Mesendoderm (in vitro differentiated cells): ENCODE results near the gene NEO1.
"Not testable (repeated sequence)": the region's sequence is repeated elsewhere in the genome, so short reads cannot be mapped to it uniquely, and the experiment has no call there.

Source experiments
- DNase-seq: peaks from one replicate; pipeline ENCODE4 v3.0.0; 2013
- H2AK5ac ChIP-seq: 2 replicates; pipeline ENCODE4 v1.6.1; 2013; ENCODE audit warnings: low read length, inconsistent platforms
- H2BK120ac ChIP-seq: 2 replicates; pipeline ENCODE4 v1.6.1; 2013; ENCODE audit warnings: low read depth, mild to moderate bottlenecking, low read length, moderate library complexity, mixed read lengths
- H2BK15ac ChIP-seq: replicated peaks from 2 replicates; pipeline ENCODE4 v1.6.1; 2013; ENCODE audit warnings: low read depth, mild to moderate bottlenecking, moderate library complexity
- H2BK5ac ChIP-seq: 2 replicates; pipeline ENCODE4 v1.6.1; 2013; ENCODE audit warnings: low read length, inconsistent platforms
- H3K18ac ChIP-seq: 2 replicates; pipeline ENCODE4 v1.6.1; 2013; ENCODE audit warnings: mild to moderate bottlenecking, low read length, mixed read lengths
- H3K23ac ChIP-seq: one replicate; pipeline ENCODE4 v1.6.1; 2013; ENCODE audit warnings: low read length
- H3K27ac ChIP-seq: 2 replicates; pipeline ENCODE4 v1.5.1; 2013; ENCODE audit warnings: low read depth, mild to moderate bottlenecking, inconsistent platforms, low read length, moderate library complexity
- H3K27me3 ChIP-seq: 2 replicates; pipeline ENCODE4 v1.6.1; 2013; ENCODE audit warnings: low read length, control low read depth, mild to moderate bottlenecking, inconsistent platforms; ENCODE audit not compliant: insufficient read depth, poor library complexity
- H3K36me3 ChIP-seq: 2 replicates; pipeline ENCODE4 v1.6.1; 2013; ENCODE audit warnings: low read length, inconsistent platforms; ENCODE audit not compliant: control insufficient read depth, insufficient read depth
- H3K4ac ChIP-seq: one replicate; pipeline ENCODE4 v1.6.1; 2013; ENCODE audit warnings: low read depth, mild to moderate bottlenecking, low read length, moderate library complexity
- H3K4me1 ChIP-seq: 2 replicates; pipeline ENCODE4 v1.6.1; 2013; ENCODE audit warnings: low read depth, low read length, inconsistent platforms; ENCODE audit not compliant: control insufficient read depth
- H3K4me2 ChIP-seq: 2 replicates; pipeline ENCODE4 v1.6.1; 2013; ENCODE audit warnings: low read length
- H3K4me3 ChIP-seq: 2 replicates; pipeline ENCODE4 v1.5.1; 2013; ENCODE audit warnings: mild to moderate bottlenecking, low read length
- H3K56ac ChIP-seq: one replicate; pipeline ENCODE4 v1.6.1; 2013; ENCODE audit warnings: low read length
- H3K79me1 ChIP-seq: 2 replicates; pipeline ENCODE4 v1.6.1; 2013; ENCODE audit warnings: low read length, inconsistent platforms
- H3K79me2 ChIP-seq: 2 replicates; pipeline ENCODE4 v1.6.1; 2013; ENCODE audit warnings: mild to moderate bottlenecking, low read length; ENCODE audit not compliant: control insufficient read depth, insufficient read depth
- H3K9ac ChIP-seq: 2 replicates; pipeline ENCODE4 v1.6.1; 2013; ENCODE audit warnings: low read length, inconsistent platforms
- H4K5ac ChIP-seq: one replicate; pipeline ENCODE4 v1.6.1; 2013; ENCODE audit warnings: low read length
- H4K8ac ChIP-seq: one replicate; pipeline ENCODE4 v1.6.1; 2013; ENCODE audit warnings: low read depth, mild to moderate bottlenecking, control low read depth, low read length, moderate library complexity
- WGBS: extraction: QIAGEN DNeasy Blood & Tissue Kit; methylation state at CpG from one replicate; pipeline ENCODE4 v1.1.7; 2013; ENCODE audit warnings: low lambda C conversion rate, missing lambda C conversion rate; ENCODE audit not compliant: insufficient coverage; ENCODE audit errors: extremely low coverage; 5-methylcytosine and 5-hydroxymethylcytosine counted together

NEO1 gene

DNA sequence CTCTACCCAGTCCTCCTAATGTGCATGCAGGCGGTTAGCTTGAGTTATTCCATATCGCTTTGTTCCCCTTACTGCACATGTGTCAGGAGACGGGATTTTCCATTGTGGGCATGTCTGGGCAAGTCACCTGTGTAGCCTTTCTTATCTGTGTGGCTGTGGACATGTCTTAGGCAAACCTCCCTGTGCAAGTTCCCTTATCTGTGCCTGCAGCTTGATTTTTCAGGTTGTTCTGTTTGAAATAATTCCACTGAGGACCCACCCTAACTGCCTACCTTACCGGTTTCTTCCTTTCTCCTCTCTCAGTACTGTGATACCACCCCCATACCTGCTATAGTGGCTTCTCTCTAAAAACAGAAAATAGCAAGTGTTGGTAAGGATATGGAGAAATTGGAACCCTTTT is 113.6 kb downstream of the NEO1 start:
- no peak overlapping the region for H3K4me3 ChIP-seq
- no peaks in the 10 kb centered on the region for H3K36me3 ChIP-seq
- no CpG with 5 or more reads among the region's 4 CpGs for WGBS
- H2BK120ac ChIP-seq, result no peak overlapping the region
- H3K4me1 ChIP-seq, result no peaks in the 10 kb centered on the region
- no peaks in the 10 kb centered on the region for H3K27me3 ChIP-seq
- H3K56ac ChIP-seq, result no peak overlapping the region
- no peak overlapping the region for H2AK5ac ChIP-seq
- no peak for DNase-seq
- H2BK5ac ChIP-seq, result no peak overlapping the region
- H3K79me2 ChIP-seq, result no peaks in the 10 kb centered on the region
- no peak overlapping the region for H3K4ac ChIP-seq
- H3K9ac ChIP-seq, result no peak overlapping the region
- H3K4me2 ChIP-seq, result no peak overlapping the region
- no peak overlapping the region for H3K23ac ChIP-seq
- no peak overlapping the region for H2BK15ac ChIP-seq
- no peak overlapping the region for H4K8ac ChIP-seq
- H4K5ac ChIP-seq, result no peak overlapping the region
- no peak overlapping the region for H3K18ac ChIP-seq
- no peaks in the 10 kb centered on the region for H3K79me1 ChIP-seq
- no peak overlapping the region for H3K27ac ChIP-seq

DNA sequence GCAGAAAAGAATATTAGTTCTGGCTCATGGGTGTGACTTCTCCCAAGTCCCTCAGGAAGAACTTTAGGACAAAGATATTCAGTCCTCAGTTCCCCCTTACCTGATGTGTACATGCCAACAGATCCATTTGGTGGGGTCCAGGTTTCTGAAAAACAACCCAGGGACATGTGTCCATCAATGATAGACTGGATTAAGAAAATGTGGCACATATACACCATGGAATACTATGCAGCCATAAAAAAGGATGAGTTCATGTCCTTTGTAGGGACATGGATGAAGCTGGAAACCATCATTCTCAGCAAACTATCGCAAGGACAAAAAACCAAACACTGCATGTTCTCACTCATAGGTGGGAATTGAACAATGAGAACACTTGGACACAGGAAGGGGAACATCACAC is 114.4 kb downstream of the NEO1 start:
- H3K56ac ChIP-seq, H3K27me3 ChIP-seq, DNase-seq, H3K4me1 ChIP-seq, H2BK120ac ChIP-seq, H3K79me1 ChIP-seq, H3K4me3 ChIP-seq, H2BK5ac ChIP-seq, H3K27ac ChIP-seq, H3K23ac ChIP-seq, H3K4ac ChIP-seq, H3K18ac ChIP-seq, H4K5ac ChIP-seq, H3K4me2 ChIP-seq, H2BK15ac ChIP-seq, H3K36me3 ChIP-seq, H4K8ac ChIP-seq, H3K9ac ChIP-seq, H2AK5ac ChIP-seq, H3K79me2 ChIP-seq: not testable (repeated sequence)
- no CpG with 5 or more reads among the region's 1 CpG for WGBS

DNA sequence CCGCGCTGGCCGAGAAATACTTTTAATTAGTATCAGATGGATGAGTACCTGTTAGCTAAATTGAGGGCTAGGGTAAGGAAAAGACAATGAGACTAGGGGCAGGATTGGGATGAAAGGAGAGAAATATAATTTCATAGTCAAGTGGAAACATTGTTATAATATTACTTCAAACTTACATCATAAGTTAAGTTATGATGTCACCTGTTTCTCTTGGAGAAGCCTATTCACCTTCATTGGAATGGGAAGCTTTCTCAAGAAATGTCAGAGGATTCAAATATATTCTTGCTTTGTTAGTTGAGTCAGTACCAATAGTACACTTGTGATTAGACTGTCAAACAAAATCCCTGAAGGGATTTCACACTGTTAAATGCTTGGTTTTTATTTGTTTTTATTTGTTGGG is 116.2 kb downstream of the NEO1 start:
- no peaks in the 10 kb centered on the region for H3K27me3 ChIP-seq
- no peak overlapping the region for H2BK120ac ChIP-seq
- no peak overlapping the region for H3K56ac ChIP-seq
- H4K5ac ChIP-seq, result no peak overlapping the region
- no peaks in the 10 kb centered on the region for H3K36me3 ChIP-seq
- no peak overlapping the region for H2BK15ac ChIP-seq
- no peak for DNase-seq
- no peaks in the 10 kb centered on the region for H3K79me2 ChIP-seq
- H2BK5ac ChIP-seq, result no peak overlapping the region
- H3K4me1 ChIP-seq, result no peaks in the 10 kb centered on the region
- no peak overlapping the region for H3K18ac ChIP-seq
- no peak overlapping the region for H3K9ac ChIP-seq
- no peak overlapping the region for H3K4me2 ChIP-seq
- H3K27ac ChIP-seq, result no peak overlapping the region
- H3K4me3 ChIP-seq, result no peak overlapping the region
- no peak overlapping the region for H3K4ac ChIP-seq
- no peak overlapping the region for H3K23ac ChIP-seq
- no peak overlapping the region for H4K8ac ChIP-seq
- H3K79me1 ChIP-seq, result no peaks in the 10 kb centered on the region
- WGBS, result no CpG with 5 or more reads among the region's 3 CpGs
- H2AK5ac ChIP-seq, result no peak overlapping the region

DNA sequence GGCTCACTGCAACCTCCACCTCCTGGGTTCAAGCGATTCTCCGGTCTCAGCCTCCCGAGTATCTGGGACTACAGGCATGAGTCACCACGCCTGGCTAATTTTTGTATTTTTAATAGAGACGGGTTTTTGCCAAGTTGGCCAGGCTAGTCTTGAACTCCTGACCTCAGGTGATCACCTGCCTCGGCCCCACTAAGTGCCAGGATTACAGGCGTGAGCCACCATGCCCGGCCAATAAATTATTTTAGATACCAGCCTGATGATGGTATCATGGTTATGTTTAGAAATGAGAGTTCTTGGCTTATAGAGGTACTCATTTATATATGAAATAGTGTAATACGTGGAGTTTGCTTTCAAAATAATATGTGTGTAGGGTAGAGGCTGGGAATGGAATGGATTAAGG is 119.4 kb downstream of the NEO1 start:
- Histone ChIP-seq H3K27ac (no peak overlapping the region), H4K5ac (no peak overlapping the region), H3K27me3 (no peaks in the 10 kb centered on the region), H2BK120ac (no peak overlapping the region), H3K23ac (no peak overlapping the region), H3K56ac (no peak overlapping the region), H3K4me3 (no peak overlapping the region), H3K36me3 (no peaks in the 10 kb centered on the region), H4K8ac (no peak overlapping the region), H3K79me1 (no peaks in the 10 kb centered on the region), H2BK5ac (no peak overlapping the region), H2BK15ac (no peak overlapping the region), H3K9ac (no peak overlapping the region), H3K79me2 (no peaks in the 10 kb centered on the region), H3K4ac (no peak overlapping the region), H3K4me1 (no peaks in the 10 kb centered on the region), H3K4me2 (no peak overlapping the region), H3K18ac (no peak overlapping the region), H2AK5ac (no peak overlapping the region)
- DNase-seq, result no peak
- 100% methylated on average over 1 of the region's 9 CpGs for WGBS

DNA sequence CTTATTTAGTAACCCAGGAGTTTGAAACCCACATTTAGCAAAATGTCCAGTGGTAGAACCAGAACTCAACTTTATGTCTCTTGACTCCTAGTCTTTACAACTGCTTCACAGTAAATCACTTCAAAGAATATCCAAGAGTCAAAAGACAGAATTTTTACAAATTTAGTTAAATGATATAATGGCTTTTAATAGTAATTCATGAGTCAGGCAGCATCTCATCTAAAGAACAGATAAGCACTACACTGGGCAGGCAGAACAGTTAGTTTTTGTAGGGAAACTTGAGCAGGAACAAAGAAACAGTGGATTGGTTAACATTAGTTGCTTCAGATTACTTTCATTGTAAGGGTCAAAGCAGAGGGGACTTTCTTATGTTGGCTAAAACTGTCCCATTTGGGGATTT is 120.2 kb downstream of the NEO1 start:
- Histone ChIP-seq H3K79me1 (no peaks in the 10 kb centered on the region), H2BK5ac (no peak overlapping the region), H2BK15ac (no peak overlapping the region), H2AK5ac (no peak overlapping the region), H3K9ac (no peak overlapping the region), H3K23ac (no peak overlapping the region), H3K4ac (no peak overlapping the region), H3K4me1 (no peaks in the 10 kb centered on the region), H3K4me2 (no peak overlapping the region), H3K56ac (no peak overlapping the region), H3K18ac (no peak overlapping the region), H4K8ac (no peak overlapping the region), H3K27ac (no peak overlapping the region), H2BK120ac (no peak overlapping the region), H4K5ac (no peak overlapping the region), H3K79me2 (no peaks in the 10 kb centered on the region), H3K4me3 (no peak overlapping the region), H3K36me3 (no peaks in the 10 kb centered on the region), H3K27me3 (no peaks in the 10 kb centered on the region)
- DNase-seq, result no peak

DNA sequence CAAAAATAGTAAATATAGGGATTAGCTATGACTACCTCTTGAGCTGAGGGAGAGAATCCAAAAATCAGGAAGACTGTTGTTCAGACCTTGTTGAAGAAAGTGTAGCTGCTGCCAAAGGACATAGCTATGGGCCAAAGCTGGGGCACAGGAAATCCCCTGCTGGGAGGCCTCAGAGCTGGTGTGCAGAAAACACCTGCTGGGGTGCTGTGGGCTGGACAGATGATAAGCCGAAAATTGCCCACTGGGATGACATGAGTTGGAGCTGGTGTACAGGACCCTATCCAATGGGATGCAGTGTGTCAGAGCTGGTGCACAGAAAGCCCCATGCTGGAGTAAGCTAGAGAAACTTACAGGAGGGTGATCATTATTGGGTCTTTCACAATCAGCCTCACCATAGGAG is 121.9 kb downstream of the NEO1 start:
- Histone ChIP-seq H3K4me3 (no peak overlapping the region), H3K36me3 (peaks cover 1% of the 10 kb centered on the region), H3K27me3 (no peaks in the 10 kb centered on the region), H2BK120ac (no peak overlapping the region), H3K79me2 (no peaks in the 10 kb centered on the region), H2BK15ac (no peak overlapping the region), H3K79me1 (no peaks in the 10 kb centered on the region), H3K4me2 (no peak overlapping the region), H3K23ac (no peak overlapping the region), H4K8ac (no peak overlapping the region), H3K4ac (no peak overlapping the region), H4K5ac (no peak overlapping the region), H2AK5ac (no peak overlapping the region), H3K27ac (no peak overlapping the region), H3K4me1 (no peaks in the 10 kb centered on the region), H3K56ac (no peak overlapping the region), H3K18ac (no peak overlapping the region), H3K9ac (no peak overlapping the region), H2BK5ac (no peak overlapping the region)
- no CpG with 5 or more reads among the region's 1 CpG for WGBS
- no peak for DNase-seq
